ENCODE measurements around the gene LSAMP.

DNA sequence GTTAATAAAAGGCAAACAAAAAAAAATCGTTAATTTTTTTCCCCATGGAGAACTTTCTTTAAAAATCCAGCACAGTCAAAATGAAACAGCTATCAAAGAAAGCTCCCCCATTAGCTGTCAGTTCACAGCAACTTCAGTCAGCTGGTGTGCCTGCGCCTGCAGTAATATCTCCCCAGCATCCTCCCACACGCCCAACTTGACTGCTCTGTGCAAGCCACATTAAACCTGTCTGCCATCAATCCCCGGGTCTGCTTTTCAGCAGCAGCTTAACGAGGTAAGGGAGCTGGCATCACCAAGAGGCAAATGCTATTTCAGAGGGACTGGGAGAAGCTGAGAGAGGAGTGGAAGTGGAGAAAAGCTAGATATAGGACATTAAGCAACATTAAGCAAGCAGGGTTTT is 484.5 kb downstream of the LSAMP start:
- no peak for TF ChIP-seq CTCF (IDR thresholded peaks at IDR 0.05)
- TF ChIP-seq POLR2A (IDR thresholded peaks at IDR 0.05): no peak

All from lower leg skin (tissue), 3 donors.